Testis (tissue), 3 donors: ENCODE results near the gene MTCL1. TPM values are rescaled to one million over a fixed set of nuclear protein-coding genes. Genes with fewer than 3 reads are reported as not detected.

Experiments
- DNase-seq: peaks from one replicate; pipeline ENCODE4 v3.0.0-alpha.2; 2019
- H3K27ac ChIP-seq, 2 donors: fragments of 200-600 bp; sonication (generic); one replicate each; pipeline ENCODE4 v1.5.1; 2019
- H3K27me3 ChIP-seq: fragments of 200-600 bp; sonication (generic); one replicate; pipeline ENCODE4 v1.5.1; 2019
- H3K36me3 ChIP-seq: fragments of 200-600 bp; sonication (generic); one replicate; pipeline ENCODE4 v1.5.1; 2017; ENCODE audit warnings: low read depth; ENCODE audit errors: missing control alignments
- H3K4me1 ChIP-seq: fragments of 200-600 bp; sonication (generic); one replicate; pipeline ENCODE4 v1.5.1; 2019
- H3K4me3 ChIP-seq, 2 donors: fragments of 200-600 bp; sonication (generic); one replicate each; pipeline ENCODE4 v1.5.1; 2017 to 2019
- H3K9me3 ChIP-seq: fragments of 200-600 bp; sonication (generic); one replicate; pipeline ENCODE4 v1.5.1; 2017
- POLR2A ChIP-seq: fragments of 450-650 bp; IDR thresholded peaks from one replicate; pipeline ENCODE4 v1.6.1; 2017; ENCODE audit warnings: antibody characterized with exemption, mild to moderate bottlenecking, moderate library complexity
- WGBS, 2 donors: methylation state at CpG; one replicate each; pipeline ENCODE4 v1.1.5; 2018; 5-methylcytosine and 5-hydroxymethylcytosine counted together
- intact Hi-C: fragments of 100-400 bp; cut with DNase I; formaldehyde crosslinking; loops from one replicate; pipeline ENCODE4 v1.15.1; 2023; ENCODE audit warnings: low total_unique reads
- polyA plus RNA-seq: library from polyadenylated mRNA; stranded (reverse); fragments of 350-450 nt; fragmentation: Illumina TruSeq; extraction: RNeasy Lipid Tissue Mini Kit (QIAGEN cat#74804); gene quantifications from one replicate; pipeline ENCODE4 v1.2.3, GENCODE V29; 2014; ENCODE audit warnings: low read depth, low replicate concordance; ENCODE audit not compliant: insufficient read depth
- total RNA-seq, 2 donors: library from RNA; depleted of rRNA; stranded (reverse); fragments of >200 nt; gene quantifications; one replicate each; pipeline ENCODE4 v1.2.3, GENCODE V29; 2016
- TF ChIP-seq, protein P1 (sequence below), 3 experiments: fragments of 450-650 bp in 2 of 3; fragments of 200-600 bp in 1 of 3; sonication (generic) in 1 of 3; IDR thresholded peaks; one replicate each; pipeline ENCODE4 v1.5.1; 2016 to 2019; ENCODE audit warnings: antibody characterized with exemption in 3 of 3, mild to moderate bottlenecking in 2 of 3, moderate library complexity in 1 of 3

Gene MTCL1
- total and polyA plus RNA-seq, 3 donors from 2014 or later, result 27.5 to 139 (median 95.8) TPM

DNA sequence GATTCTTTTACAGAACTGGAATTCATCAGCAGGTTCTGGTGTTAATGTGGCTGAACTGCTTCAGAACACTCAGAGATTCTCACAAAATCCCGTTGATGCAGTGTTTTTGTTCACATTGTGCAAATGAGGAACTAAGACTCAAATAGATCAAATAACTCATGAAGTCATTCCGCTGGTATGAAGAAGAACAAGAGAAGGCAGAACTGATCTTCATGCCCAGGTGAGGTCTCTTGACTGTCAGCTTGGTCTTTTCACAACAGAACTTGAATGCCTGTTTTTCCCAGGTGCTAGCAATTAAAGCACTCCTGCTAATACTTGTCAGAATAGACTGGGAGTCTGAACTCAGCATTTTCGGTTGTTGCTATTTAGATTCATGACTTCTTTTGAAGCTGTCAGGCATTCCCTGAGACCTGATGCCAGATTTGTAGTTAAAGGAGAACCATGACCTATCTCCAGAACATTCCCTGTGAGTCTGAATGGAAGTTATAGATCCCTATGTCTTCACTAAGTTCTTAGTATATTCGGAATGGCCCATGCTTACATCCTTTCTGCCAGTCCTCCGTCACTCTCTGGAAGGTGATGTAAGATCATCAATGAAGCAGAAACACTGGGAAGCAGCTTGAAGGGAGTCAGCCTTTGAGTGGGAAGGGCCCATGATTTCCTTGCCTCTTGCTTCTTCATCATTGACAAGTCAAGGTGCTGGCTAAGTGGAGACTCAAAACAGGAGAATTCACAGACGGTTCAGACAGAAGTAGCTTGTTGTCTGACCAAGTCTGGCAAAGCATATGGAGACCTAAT is 155.7 kb downstream of the MTCL1 start:
- Histone ChIP-seq H3K4me3 (no peak overlapping the region), H3K27ac (no peak overlapping the region), H3K4me1 (no peaks in the 10 kb centered on the region), H3K9me3 (no peaks in the 10 kb centered on the region), H3K27me3 (no peaks in the 10 kb centered on the region), H3K36me3 (no peaks in the 10 kb centered on the region)
- intact Hi-C loops, result no loop called here
- 83 to 87% methylated on average over 6 of the region's 6 CpGs for WGBS, 2 donors
- DNase-seq, result no peak
- TF ChIP-seq, protein P1, sequence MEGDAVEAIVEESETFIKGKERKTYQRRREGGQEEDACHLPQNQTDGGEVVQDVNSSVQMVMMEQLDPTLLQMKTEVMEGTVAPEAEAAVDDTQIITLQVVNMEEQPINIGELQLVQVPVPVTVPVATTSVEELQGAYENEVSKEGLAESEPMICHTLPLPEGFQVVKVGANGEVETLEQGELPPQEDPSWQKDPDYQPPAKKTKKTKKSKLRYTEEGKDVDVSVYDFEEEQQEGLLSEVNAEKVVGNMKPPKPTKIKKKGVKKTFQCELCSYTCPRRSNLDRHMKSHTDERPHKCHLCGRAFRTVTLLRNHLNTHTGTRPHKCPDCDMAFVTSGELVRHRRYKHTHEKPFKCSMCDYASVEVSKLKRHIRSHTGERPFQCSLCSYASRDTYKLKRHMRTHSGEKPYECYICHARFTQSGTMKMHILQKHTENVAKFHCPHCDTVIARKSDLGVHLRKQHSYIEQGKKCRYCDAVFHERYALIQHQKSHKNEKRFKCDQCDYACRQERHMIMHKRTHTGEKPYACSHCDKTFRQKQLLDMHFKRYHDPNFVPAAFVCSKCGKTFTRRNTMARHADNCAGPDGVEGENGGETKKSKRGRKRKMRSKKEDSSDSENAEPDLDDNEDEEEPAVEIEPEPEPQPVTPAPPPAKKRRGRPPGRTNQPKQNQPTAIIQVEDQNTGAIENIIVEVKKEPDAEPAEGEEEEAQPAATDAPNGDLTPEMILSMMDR (IDR thresholded peaks at IDR 0.05), result no peak
- TF ChIP-seq POLR2A, result no peak

DNA sequence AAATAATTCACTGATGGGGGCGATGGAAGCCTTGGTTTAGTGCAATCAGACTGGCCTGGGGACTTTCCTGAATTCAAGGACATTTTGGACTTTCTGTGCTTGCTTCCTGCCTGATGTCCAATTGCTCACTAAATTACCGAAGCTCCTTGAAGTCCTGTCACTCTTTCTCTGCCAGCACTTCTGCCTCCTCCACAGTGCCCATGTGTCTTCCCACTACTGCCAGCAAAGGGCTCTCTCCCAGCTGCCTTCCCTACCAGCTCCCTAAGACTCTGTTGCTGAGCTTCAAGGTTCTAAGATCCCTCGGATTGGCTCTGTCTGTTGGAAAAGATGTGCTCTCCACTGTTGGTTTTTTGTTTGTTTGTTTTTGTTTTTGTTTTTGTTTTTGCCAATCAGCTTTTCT is 158.1 kb downstream of the MTCL1 start:
- no peak for TF ChIP-seq POLR2A
- TF ChIP-seq, protein P1 (IDR thresholded peaks at IDR 0.05), result no peak

DNA sequence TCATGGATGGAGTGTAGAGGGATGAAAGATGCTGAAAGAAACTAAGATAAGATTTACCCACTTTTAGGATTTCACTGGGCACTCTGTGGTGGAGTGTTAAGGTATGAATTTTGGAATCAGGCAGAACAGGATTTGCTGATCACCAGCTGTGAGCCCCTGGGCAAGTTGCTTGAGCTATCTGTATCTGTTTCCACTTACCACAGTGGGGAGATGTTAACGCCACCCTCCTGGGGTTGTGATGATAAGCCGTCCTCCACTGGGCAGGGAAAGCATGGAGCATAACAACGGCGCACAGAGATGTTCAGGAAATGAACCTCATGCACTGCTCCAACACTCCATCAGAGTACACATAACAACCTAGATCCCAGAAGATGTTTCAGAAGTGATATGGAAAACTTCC is 160.6 kb downstream of the MTCL1 start:
- no peaks in the 10 kb centered on the region for H3K4me1 ChIP-seq
- no peaks in the 10 kb centered on the region for H3K9me3 ChIP-seq
- WGBS, 2 donors, result 81 to 92% methylated on average over 4 of the region's 4 CpGs
- DNase-seq, result no peak
- no peak overlapping the region for H3K27ac ChIP-seq
- intact Hi-C loops, result no loop called here
- no peak overlapping the region for H3K4me3 ChIP-seq
- H3K36me3 ChIP-seq, result no peaks in the 10 kb centered on the region
- TF ChIP-seq, protein P1 (IDR thresholded peaks at IDR 0.05), result no peak
- no peak for TF ChIP-seq POLR2A
- no peaks in the 10 kb centered on the region for H3K27me3 ChIP-seq

More for the DNA sequence above, 158.1 kb downstream of the MTCL1 start:
- Histone ChIP-seq H3K9me3 (no peaks in the 10 kb centered on the region), H3K27ac (no peak overlapping the region), H3K4me1 (no peaks in the 10 kb centered on the region), H3K4me3 (no peak overlapping the region), H3K27me3 (no peaks in the 10 kb centered on the region), H3K36me3 (no peaks in the 10 kb centered on the region)
- DNase-seq, result no peak
- intact Hi-C loops, result no loop called here
- WGBS, 2 donors, result 69 to 70% methylated on average over 3 of the region's 3 CpGs

DNA sequence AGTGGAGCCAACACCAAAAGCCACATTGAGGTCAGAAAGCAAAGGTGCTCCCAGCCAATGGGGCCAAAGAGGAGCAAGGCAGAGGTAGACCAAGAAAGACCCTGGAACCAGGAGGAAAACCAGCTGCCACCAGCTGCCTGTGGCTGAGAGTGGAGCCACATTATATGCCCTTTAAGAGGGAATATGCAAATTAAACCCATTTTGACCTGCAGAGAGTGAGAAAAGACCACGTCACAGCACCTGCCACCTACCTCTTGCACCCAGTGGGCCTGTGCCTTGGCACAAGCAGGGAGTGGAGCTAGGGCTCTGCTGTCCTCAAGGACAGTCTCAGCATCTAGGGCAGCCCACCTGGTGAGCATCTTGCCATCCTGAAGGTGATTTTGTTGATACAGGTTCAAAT is 161.3 kb downstream of the MTCL1 start:
- TF ChIP-seq, protein P1 (IDR thresholded peaks at IDR 0.05), result no peak
- TF ChIP-seq POLR2A, result no peak
- Histone ChIP-seq H3K4me1 (no peaks in the 10 kb centered on the region), H3K27me3 (no peaks in the 10 kb centered on the region), H3K4me3 (no peak overlapping the region), H3K36me3 (no peaks in the 10 kb centered on the region), H3K9me3 (no peaks in the 10 kb centered on the region), H3K27ac (no peak overlapping the region)
- 90 to 100% methylated on average over 1 of the region's 1 CpG for WGBS, 2 donors
- no peak for DNase-seq
- intact Hi-C loops, result no loop called here

DNA sequence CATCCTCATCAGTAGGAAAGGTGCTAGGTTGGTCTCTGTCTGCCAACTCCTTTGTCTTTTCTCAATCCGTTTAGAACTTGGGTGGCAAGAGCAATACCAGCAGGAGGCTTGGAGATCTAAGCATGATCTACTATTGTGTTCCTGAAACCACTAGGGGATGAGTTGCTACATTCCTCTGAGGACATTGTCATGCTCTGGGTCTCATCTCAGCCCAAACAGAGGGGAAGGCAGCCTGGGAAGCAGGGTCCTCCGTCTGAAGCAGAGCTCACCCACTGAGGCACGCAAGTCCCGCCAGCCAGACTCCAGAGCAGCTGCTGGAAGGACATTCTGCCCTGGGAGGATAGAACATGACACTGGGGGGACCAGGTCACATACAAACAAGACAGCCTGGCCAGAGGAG is 162.9 kb downstream of the MTCL1 start:
- Histone ChIP-seq H3K9me3 (no peaks in the 10 kb centered on the region), H3K4me1 (no peaks in the 10 kb centered on the region), H3K27me3 (no peaks in the 10 kb centered on the region), H3K36me3 (no peaks in the 10 kb centered on the region), H3K4me3 (no peak overlapping the region), H3K27ac (no peak overlapping the region)
- WGBS, 2 donors, result 45 to 75% methylated on average over 2 to 4 of the region's 4 CpGs
- DNase-seq, result no peak
- TF ChIP-seq, protein P1 (IDR thresholded peaks at IDR 0.05), result no peak
- TF ChIP-seq POLR2A, result no peak
- intact Hi-C loops, result no loop called here
